Suppressor macrophage (primary cell): Measurements from ENCODE around the gene OBSCN.
"Not testable (repeated sequence)": the region's sequence is repeated elsewhere in the genome, so short reads cannot be mapped to it uniquely, and the experiment has no call there.

Experiments
- DNase-seq, 4 experiments: peaks; one replicate each; pipeline ENCODE4 v3.0.0-alpha.2; 2020 to 2022

OBSCN gene

GRCh38 chr1:228226956-228227791 is 19.3 kb downstream of the OBSCN start:
- peak in 2 of 4 experiments; percentile 5 to 8 for DNase-seq

- DNase-seq = not testable (repeated sequence)
These were observed 20.3 kb downstream of the OBSCN start for GRCh38 chr1:228228147-228228546.

- peak in 2 of 4 experiments; percentile 19 to 59 for DNase-seq
These were observed 20.8 kb downstream of the OBSCN start for GRCh38 chr1:228228601-228229074.

GRCh38 chr1:228231189-228231588 is 23.3 kb downstream of the OBSCN start:
- DNase-seq = no peak

GRCh38 chr1:228233136-228233535 is 25.3 kb downstream of the OBSCN start:
- no peak for DNase-seq

- no peak for DNase-seq
These were observed 27.1 kb downstream of the OBSCN start for GRCh38 chr1:228234921-228235320.

GRCh38 chr1:228236744-228237143 is 28.9 kb downstream of the OBSCN start:
- DNase-seq = peak in 3 of 4 experiments; percentile 16 to 26 (median 21)

- DNase-seq = no peak
These were observed 30.2 kb downstream of the OBSCN start for GRCh38 chr1:228238007-228238406.

GRCh38 chr1:228238461-228238860 is 30.6 kb downstream of the OBSCN start:
- DNase-seq = no peak

GRCh38 chr1:228240411-228241240 is 32.8 kb downstream of the OBSCN start:
- DNase-seq = no peak

GRCh38 chr1:228241259-228241658 is 33.4 kb downstream of the OBSCN start:
- DNase-seq = no peak

- DNase-seq = no peak
These were observed 34.6 kb downstream of the OBSCN start for GRCh38 chr1:228242409-228242808.

GRCh38 chr1:228243093-228243492 is 35.2 kb downstream of the OBSCN start:
- DNase-seq = no peak

- not testable (repeated sequence) for DNase-seq
These were observed 36.1 kb downstream of the OBSCN start for GRCh38 chr1:228243989-228244388.

- no peak for DNase-seq
These were observed 37.3 kb downstream of the OBSCN start for GRCh38 chr1:228245111-228245510.

- no peak for DNase-seq
These were observed 38.5 kb downstream of the OBSCN start for GRCh38 chr1:228246216-228246900.

- DNase-seq = no peak
These were observed 41.9 kb downstream of the OBSCN start for GRCh38 chr1:228249513-228250305.

GRCh38 chr1:228252476-228252875 is 44.6 kb downstream of the OBSCN start:
- not testable (repeated sequence) for DNase-seq

- no peak for DNase-seq
These were observed 49.0 kb downstream of the OBSCN start for GRCh38 chr1:228256626-228257375.

GRCh38 chr1:228258486-228258885 is 50.6 kb downstream of the OBSCN start:
- no peak for DNase-seq

- no peak for DNase-seq
These were observed 51.6 kb downstream of the OBSCN start for GRCh38 chr1:228259368-228259894.
